SK-N-MC (cell line): ENCODE results near the gene KISS1.

ENCODE experiments used
- EZH2 ChIP-seq: fragments of 200-600 bp; sonication (generic); IDR thresholded peaks from one replicate; pipeline ENCODE4 v1.6.1; 2017; ENCODE audit warnings: antibody characterized with exemption
- POLR2AphosphoS5 ChIP-seq: IDR thresholded peaks from 2 replicates; pipeline ENCODE4 v1.6.1; 2012; ENCODE audit warnings: mild to moderate bottlenecking, low read depth, low read length, borderline replicate concordance

DNA sequence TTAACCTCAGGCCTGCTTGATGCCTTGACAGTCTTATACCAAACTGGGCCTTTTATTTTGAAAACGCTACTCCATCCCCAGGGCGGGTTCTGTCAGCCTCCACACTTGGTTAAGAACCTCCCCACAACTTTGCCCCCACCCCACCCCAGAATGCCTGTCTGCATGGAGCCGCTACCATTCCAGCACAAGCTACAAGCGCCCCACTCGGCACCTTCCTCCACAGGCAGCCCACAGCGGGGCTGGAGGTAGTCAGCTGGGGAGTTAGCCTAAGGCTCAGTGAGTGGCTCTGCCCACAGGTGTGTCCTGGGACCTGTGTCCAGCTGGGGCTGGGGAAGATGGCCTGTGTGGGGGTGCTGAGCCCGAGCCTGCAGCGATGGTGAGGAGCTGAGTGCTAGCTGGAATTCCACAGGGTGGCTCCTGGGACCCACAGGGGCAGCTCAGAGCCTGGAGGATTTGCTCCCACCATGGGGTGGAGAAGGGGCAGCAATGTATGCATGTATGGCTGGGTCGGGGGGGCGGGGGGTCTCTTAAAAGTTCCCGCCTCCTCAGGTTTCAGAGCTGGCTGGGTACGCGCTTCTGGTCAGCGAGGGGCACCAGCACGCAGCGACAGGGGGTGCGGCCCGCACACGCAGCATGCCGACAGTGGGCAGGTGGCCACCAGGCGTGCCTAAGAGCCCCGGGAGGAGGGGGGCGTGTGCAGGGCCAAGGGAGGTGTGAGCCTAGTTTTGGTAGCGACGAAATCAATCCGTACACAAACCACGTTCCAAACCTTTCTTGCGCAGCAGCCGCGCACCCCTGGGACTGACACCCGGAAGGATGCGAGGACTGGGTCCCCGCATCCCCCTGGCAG is 45.4 kb downstream of the KISS1 start:
- TF ChIP-seq EZH2: no peak
- no peak for TF ChIP-seq POLR2AphosphoS5
